ENCODE measurements around the gene RHOXF1. TPM values are rescaled to one million over a fixed set of nuclear protein-coding genes. Genes with fewer than 3 reads are reported as not detected.
"Not testable (repeated sequence)": the region's sequence is repeated elsewhere in the genome, so short reads cannot be mapped to it uniquely, and the experiment has no call there.

The RHOXF1 gene, protein sequence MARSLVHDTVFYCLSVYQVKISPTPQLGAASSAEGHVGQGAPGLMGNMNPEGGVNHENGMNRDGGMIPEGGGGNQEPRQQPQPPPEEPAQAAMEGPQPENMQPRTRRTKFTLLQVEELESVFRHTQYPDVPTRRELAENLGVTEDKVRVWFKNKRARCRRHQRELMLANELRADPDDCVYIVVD
- polyA plus RNA-seq, result 1.2 TPM
- long read RNA-seq, donor 1, result 0 reads
- long read RNA-seq, donor 2, result 0 reads
- long read RNA-seq, donor 3, result 0 reads
- long read RNA-seq, donor 4, result 0 reads
- long read RNA-seq, donor 5, result 0 reads
- long read RNA-seq, donor 6, result 0 reads
- long read RNA-seq, donor 7, result 0 reads
- long read RNA-seq, donor 8, result 0 reads
- long read RNA-seq, donor 9, result 0 reads
- long read RNA-seq, donor 10, result 0 reads
- long read RNA-seq, donor 11, result 0 reads

DNA sequence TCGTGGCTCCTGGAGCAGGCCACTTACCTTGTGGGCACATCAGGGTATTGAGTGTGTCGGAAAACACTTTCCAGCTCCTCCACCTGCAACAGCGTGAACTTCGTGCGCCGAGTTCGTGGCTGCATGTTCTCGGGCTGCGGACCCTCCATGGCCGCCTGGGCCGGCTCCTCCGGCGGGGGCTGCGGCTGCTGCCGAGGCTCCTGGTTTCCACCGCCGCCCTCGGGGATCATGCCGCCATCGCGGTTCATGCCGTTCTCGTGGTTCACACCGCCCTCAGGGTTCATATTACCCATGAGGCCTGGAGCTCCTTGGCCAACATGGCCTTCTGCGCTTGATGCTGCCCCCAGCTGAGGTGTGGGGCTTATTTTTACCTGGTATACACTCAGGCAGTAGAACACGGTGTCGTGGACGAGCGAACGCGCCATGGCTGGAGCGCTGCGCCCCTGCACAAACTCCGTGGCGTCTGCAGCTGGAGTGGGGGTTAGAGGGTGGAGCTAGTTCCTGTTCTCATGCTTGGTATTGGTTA, at the start of gene RHOXF1:
TSS of gene RHOXF1 (minus strand) at position 476 of the 526 bp plus-strand sequence. CDS start at position 425, 51 bp downstream.
- no peak within 1 kb of the TSS for H3K27ac ChIP-seq (ENCODE audit: low read length)
- no peaks in the 10 kb centered on the region for H3K4me1 ChIP-seq (ENCODE audit: control insufficient read depth, insufficient read depth, low read length)
- peaks cover 4% of the 10 kb centered on the region for H3K9me3 ChIP-seq (ENCODE audit: control insufficient read depth, low read depth, low read length)
- no peak within 1 kb of the TSS for H3K4me3 ChIP-seq (ENCODE audit: low read length)
- H3K36me3 ChIP-seq (ENCODE audit: control insufficient read depth, insufficient read depth, low read length), result no peaks in the 10 kb centered on the region
- H3K27me3 ChIP-seq (ENCODE audit: control insufficient read depth, insufficient read depth, low read length), result no peaks in the 10 kb centered on the region
- no CpG with 5 or more reads among the region's 35 CpGs for WGBS (ENCODE audit: insufficient coverage, low lambda C conversion rate)
- DNase-seq, result no peak

GRCh38 chrX:120159086-120159485, 43.4 kb upstream of the RHOXF1 start:
- H3K4me1 ChIP-seq (ENCODE audit: control insufficient read depth, insufficient read depth, low read length); H3K36me3 ChIP-seq (ENCODE audit: control insufficient read depth, insufficient read depth, low read length); H3K27me3 ChIP-seq (ENCODE audit: control insufficient read depth, insufficient read depth, low read length); H3K4me3 ChIP-seq (ENCODE audit: low read length); H3K9me3 ChIP-seq (ENCODE audit: control insufficient read depth, low read depth, low read length); DNase-seq; H3K27ac ChIP-seq (ENCODE audit: low read length): not testable (repeated sequence)
- no CpG with 5 or more reads among the region's 33 CpGs for WGBS (ENCODE audit: insufficient coverage, low lambda C conversion rate)

DNA sequence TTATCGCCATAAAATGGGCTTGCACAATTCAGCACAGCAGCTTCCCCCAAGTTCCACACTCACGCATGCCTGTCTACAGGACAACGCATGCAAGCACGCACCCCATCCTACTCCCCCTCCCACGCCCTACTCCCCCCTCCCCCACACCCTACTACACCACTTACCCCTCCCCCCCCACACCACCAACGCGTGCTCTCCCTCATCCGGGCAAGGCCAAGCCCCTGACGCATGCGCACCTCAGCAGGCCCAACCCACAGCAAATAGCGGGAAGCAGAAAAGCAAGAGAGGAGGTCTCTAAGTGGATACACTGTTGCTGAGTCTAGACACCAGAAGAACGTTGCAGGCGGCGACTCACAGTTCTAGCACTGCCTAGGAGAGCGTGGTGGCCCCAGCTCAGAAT, 42.6 kb upstream of the RHOXF1 start, which contains the start of gene RHOXF2:
TSS of gene RHOXF2 (plus strand) at position 301 of the 400 bp plus-strand sequence. CDS start 138 bp downstream, outside the sequence.
- WGBS (ENCODE audit: insufficient coverage, low lambda C conversion rate), result no CpG with 5 or more reads among the region's 15 CpGs
- not testable (repeated sequence) for H3K4me3 ChIP-seq (ENCODE audit: low read length); H3K27ac ChIP-seq (ENCODE audit: low read length); H3K4me1 ChIP-seq (ENCODE audit: control insufficient read depth, insufficient read depth, low read length); DNase-seq; H3K27me3 ChIP-seq (ENCODE audit: control insufficient read depth, insufficient read depth, low read length); H3K36me3 ChIP-seq (ENCODE audit: control insufficient read depth, insufficient read depth, low read length); H3K9me3 ChIP-seq (ENCODE audit: control insufficient read depth, low read depth, low read length)

GRCh38 chrX:120150109-120150744, 34.5 kb upstream of the RHOXF1 start:
- not testable (repeated sequence) for H3K4me3 ChIP-seq (ENCODE audit: low read length); H3K27me3 ChIP-seq (ENCODE audit: control insufficient read depth, insufficient read depth, low read length); H3K27ac ChIP-seq (ENCODE audit: low read length); H3K9me3 ChIP-seq (ENCODE audit: control insufficient read depth, low read depth, low read length); H3K4me1 ChIP-seq (ENCODE audit: control insufficient read depth, insufficient read depth, low read length); DNase-seq; H3K36me3 ChIP-seq (ENCODE audit: control insufficient read depth, insufficient read depth, low read length)
- WGBS (ENCODE audit: insufficient coverage, low lambda C conversion rate), result no CpG with 5 or more reads among the region's 12 CpGs

DNA sequence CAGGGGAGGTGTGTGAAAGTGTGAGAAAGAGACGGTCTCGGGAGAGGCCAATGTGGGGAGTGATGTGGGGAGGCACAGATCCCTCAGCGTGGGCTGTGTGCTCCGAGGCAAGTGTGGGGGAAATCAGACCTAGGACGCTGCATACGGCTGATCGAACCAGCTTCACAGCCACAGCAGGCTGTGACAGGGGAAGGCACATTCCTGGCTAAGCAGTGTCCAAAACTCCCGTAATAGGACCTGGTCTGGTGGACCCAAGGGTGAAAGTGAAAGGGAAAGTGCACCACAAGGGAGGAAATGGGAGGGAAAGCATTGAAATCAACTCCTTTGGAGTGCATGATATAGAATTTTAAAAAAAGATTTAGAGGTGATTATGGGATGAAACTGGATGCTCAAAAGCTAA, 31.8 kb upstream of the RHOXF1 start:
- no CpG with 5 or more reads among the region's 8 CpGs for WGBS (ENCODE audit: insufficient coverage, low lambda C conversion rate)
- H3K4me3 ChIP-seq (ENCODE audit: low read length), result no peak overlapping the region

GRCh38 chrX:120146323-120146722, 30.6 kb upstream of the RHOXF1 start:
- H3K4me3 ChIP-seq (ENCODE audit: low read length); DNase-seq; H3K9me3 ChIP-seq (ENCODE audit: control insufficient read depth, low read depth, low read length); H3K4me1 ChIP-seq (ENCODE audit: control insufficient read depth, insufficient read depth, low read length); H3K27ac ChIP-seq (ENCODE audit: low read length); H3K27me3 ChIP-seq (ENCODE audit: control insufficient read depth, insufficient read depth, low read length); H3K36me3 ChIP-seq (ENCODE audit: control insufficient read depth, insufficient read depth, low read length): not testable (repeated sequence)
- WGBS (ENCODE audit: insufficient coverage, low lambda C conversion rate), result no CpG with 5 or more reads among the region's 1 CpG

More for the DNA sequence above, 31.8 kb upstream of the RHOXF1 start:
- no peak overlapping the region for H3K27ac ChIP-seq (ENCODE audit: low read length)
- H3K27me3 ChIP-seq (ENCODE audit: control insufficient read depth, insufficient read depth, low read length), result no peaks in the 10 kb centered on the region
- H3K36me3 ChIP-seq (ENCODE audit: control insufficient read depth, insufficient read depth, low read length), result no peaks in the 10 kb centered on the region
- no peak for DNase-seq
- peaks cover 5% of the 10 kb centered on the region for H3K9me3 ChIP-seq (ENCODE audit: control insufficient read depth, low read depth, low read length)
- no peaks in the 10 kb centered on the region for H3K4me1 ChIP-seq (ENCODE audit: control insufficient read depth, insufficient read depth, low read length)

DNA sequence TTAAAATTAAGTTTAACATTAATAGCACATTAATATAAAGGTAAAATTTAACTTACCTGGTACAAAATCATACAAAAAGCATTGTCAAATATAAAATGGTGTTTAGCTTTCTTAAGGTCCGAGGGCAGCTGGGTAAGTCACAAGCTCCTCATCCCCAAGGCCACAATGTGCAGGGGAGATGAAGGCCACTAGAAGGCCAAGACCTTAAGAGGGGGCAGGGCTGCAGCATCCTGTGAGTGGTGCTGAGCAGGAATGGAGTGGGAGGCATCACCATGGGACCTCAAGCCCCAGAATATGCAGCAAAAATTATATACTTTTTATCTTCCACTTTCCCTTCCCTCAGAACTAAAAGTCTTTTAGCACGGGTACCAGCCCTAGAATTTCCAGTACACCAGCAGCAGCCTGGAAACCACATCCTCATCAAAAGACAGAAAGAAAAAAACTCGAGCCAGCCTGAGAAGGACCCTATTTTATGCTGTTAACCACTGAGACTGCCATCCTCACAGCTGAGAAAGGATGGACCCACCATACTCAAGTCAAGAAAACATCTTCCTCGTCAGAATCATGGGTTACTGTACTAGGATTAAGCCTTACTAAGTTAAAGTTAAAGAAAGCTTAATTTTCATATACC, 29.7 kb upstream of the RHOXF1 start:
- no peak overlapping the region for H3K4me3 ChIP-seq (ENCODE audit: low read length)
- no peak overlapping the region for H3K27ac ChIP-seq (ENCODE audit: low read length)
- H3K9me3 ChIP-seq (ENCODE audit: control insufficient read depth, low read depth, low read length), result peaks cover 5% of the 10 kb centered on the region
- H3K36me3 ChIP-seq (ENCODE audit: control insufficient read depth, insufficient read depth, low read length), result no peaks in the 10 kb centered on the region
- no peaks in the 10 kb centered on the region for H3K27me3 ChIP-seq (ENCODE audit: control insufficient read depth, insufficient read depth, low read length)
- no CpG with 5 or more reads among the region's 4 CpGs for WGBS (ENCODE audit: insufficient coverage, low lambda C conversion rate)
- no peaks in the 10 kb centered on the region for H3K4me1 ChIP-seq (ENCODE audit: control insufficient read depth, insufficient read depth, low read length)
- DNase-seq, result no peak

DNA sequence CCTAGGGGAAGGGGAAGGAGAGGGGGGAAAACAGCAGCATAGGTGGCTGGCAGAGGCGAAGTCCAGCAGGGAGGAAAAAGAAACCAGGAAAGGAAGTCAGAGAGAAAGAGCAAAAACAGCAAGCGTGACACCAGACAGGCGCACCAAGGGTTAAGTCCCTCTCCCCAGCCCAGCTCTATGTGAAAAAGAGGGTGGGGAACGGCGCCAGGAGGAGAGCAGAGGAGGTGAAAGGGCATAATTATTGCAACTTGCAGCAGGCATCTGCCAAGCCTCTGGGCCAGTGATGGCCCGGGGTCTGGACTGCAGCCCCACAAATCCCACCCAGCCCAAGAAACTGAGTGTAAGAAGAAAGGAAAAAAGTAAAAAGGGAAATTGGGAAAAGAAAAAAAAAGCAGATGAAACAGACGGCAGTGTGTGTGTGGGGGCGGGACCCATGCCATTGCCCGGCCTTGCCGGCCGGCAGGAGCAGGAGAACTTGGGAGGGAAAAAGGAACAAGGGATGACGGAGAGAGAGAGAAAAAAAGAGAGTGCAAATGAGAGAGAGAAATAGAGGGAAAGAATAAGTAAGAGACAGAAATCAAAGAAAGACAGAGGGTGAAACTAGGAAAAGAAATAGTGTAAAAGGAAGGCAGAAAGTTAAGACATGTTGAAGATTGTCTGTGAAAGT, 28.6 kb upstream of the RHOXF1 start:
- Histone ChIP-seq H3K27me3 (ENCODE audit: control insufficient read depth, insufficient read depth, low read length) (no peaks in the 10 kb centered on the region), H3K4me3 (ENCODE audit: low read length) (no peak overlapping the region), H3K4me1 (ENCODE audit: control insufficient read depth, insufficient read depth, low read length) (no peaks in the 10 kb centered on the region), H3K27ac (ENCODE audit: low read length) (no peak overlapping the region), H3K36me3 (ENCODE audit: control insufficient read depth, insufficient read depth, low read length) (no peaks in the 10 kb centered on the region), H3K9me3 (ENCODE audit: control insufficient read depth, low read depth, low read length) (peaks cover 5% of the 10 kb centered on the region)
- WGBS (ENCODE audit: insufficient coverage, low lambda C conversion rate), result 50% methylated on average over 2 of the region's 12 CpGs
- no peak for DNase-seq

- no CpG with 5 or more reads among the region's 11 CpGs for WGBS (ENCODE audit: insufficient coverage, low lambda C conversion rate)
- DNase-seq, result no peak
- Histone ChIP-seq H3K4me1 (ENCODE audit: control insufficient read depth, insufficient read depth, low read length) (no peaks in the 10 kb centered on the region), H3K4me3 (ENCODE audit: low read length) (no peak overlapping the region), H3K27ac (ENCODE audit: low read length) (no peak overlapping the region), H3K9me3 (ENCODE audit: control insufficient read depth, low read depth, low read length) (no peaks in the 10 kb centered on the region), H3K36me3 (ENCODE audit: control insufficient read depth, insufficient read depth, low read length) (no peaks in the 10 kb centered on the region), H3K27me3 (ENCODE audit: control insufficient read depth, insufficient read depth, low read length) (no peaks in the 10 kb centered on the region)
Observed at GRCh38 chrX:120140293-120140981, 24.7 kb upstream of the RHOXF1 start.
